ENCODE data around the gene RPRD1B. TPM values are rescaled to one million over a fixed set of nuclear protein-coding genes. Genes with fewer than 3 reads are reported as not detected.

RPRD1B gene
- polyA plus RNA-seq, 1 of the 3 experiments (the other 2 are of a cell fraction), result 11.8 TPM

- TF ChIP-seq EZH2phosphoT487 (IDR thresholded peaks at IDR 0.05; ENCODE audit: borderline replicate concordance, low read depth), result no peak
- no peak for TF ChIP-seq TEAD4 (IDR thresholded peaks at IDR 0.05; ENCODE audit: borderline replicate concordance, insufficient read depth)
- peak; percentile 89 for TF ChIP-seq MXI1 (IDR thresholded peaks at IDR 0.05; ENCODE audit: low read depth, low read length)
- no peak for TF ChIP-seq USF1 (IDR thresholded peaks at IDR 0.05; ENCODE audit: borderline replicate concordance, low read depth)
- no peak for TF ChIP-seq JUND (IDR thresholded peaks at IDR 0.05)
- no peak for TF ChIP-seq MEF2A (IDR thresholded peaks at IDR 0.05; ENCODE audit: borderline replicate concordance, low read depth)
- no peak for TF ChIP-seq ZBTB33 (IDR thresholded peaks at IDR 0.05; ENCODE audit: borderline replicate concordance, low read depth)
- TF ChIP-seq YY1 (IDR thresholded peaks at IDR 0.05; ENCODE audit: low read depth), result no peak
- TF ChIP-seq USF2 (IDR thresholded peaks at IDR 0.05; ENCODE audit: borderline replicate concordance, low read depth, low read length), result no peak
- TF ChIP-seq TCF12 (IDR thresholded peaks at IDR 0.05), result peak; percentile 36; the same call in 1 of the 2 replicates
- peak in 1 of 2 experiments; percentile 97; a peak in 2 of 4 replicates for TF ChIP-seq EP300 (IDR thresholded peaks at IDR 0.05; ENCODE audit: borderline replicate concordance in 1 of 2, low read depth in 1 of 2, low read length in 1 of 2)
- no peak; the same call in 1 of the 2 replicates for TF ChIP-seq FOXJ3 (CRISPR knock-in tag; IDR thresholded peaks at IDR 0.05)
- peak; percentile 93 for TF ChIP-seq RCOR1 (IDR thresholded peaks at IDR 0.05; ENCODE audit: low read length)
- no peak for TF ChIP-seq RXRA (IDR thresholded peaks at IDR 0.05; ENCODE audit: borderline replicate concordance, low read depth)
- TF ChIP-seq MAX (IDR thresholded peaks at IDR 0.05; ENCODE audit: low read depth), result no peak
- TF ChIP-seq RFX5 (IDR thresholded peaks at IDR 0.05; ENCODE audit: low read length), result peak; percentile 71; the same call in 1 of the 2 replicates
- TF ChIP-seq GATA2 (CRISPR knock-in tag; IDR thresholded peaks at IDR 0.05), result peak; percentile 95
- TF ChIP-seq ELF1 (IDR thresholded peaks at IDR 0.05), result no peak
Measured at GRCh38 chr20:38067717-38068365, 34.3 kb downstream of the RPRD1B start (continued).
